Measurements from ENCODE around the gene SYT12. TPM values are rescaled to one million over a fixed set of nuclear protein-coding genes. Genes with fewer than 3 reads are reported as not detected.

The SYT12 gene
- total RNA-seq, 1 experiment from 2014 or later, result 4.3 TPM

DNA sequence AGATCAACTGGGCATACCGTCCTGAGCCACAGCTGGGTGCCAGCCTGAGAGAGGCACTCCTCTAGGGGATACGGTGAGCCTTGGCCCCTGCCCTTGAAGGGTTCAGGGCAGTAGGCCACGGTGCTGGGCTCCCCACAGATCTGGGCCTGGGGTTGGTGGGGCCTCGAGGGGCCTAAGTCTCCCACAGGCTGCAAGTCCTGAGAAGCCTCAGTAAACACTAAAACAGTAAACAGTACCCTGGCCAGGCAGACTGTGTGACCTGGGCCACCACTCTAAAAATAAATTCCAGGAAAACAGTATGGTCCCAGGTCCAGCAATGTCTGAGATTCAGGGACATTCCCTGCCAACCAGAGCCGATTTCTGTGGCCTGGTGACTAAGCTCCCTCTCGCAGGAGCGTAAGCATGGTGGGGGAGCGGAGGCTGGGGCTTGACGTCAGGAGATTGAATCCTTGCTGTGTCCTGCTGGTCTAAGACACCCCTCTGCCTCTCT is 31.5 kb downstream of the SYT12 start:
- no peaks in the 10 kb centered on the region for H3K9me3 ChIP-seq (ENCODE audit: control insufficient read depth in 1 of 2, insufficient read depth in 1 of 2, low read depth in 1 of 2, low read length in 2 of 2)
- peaks cover 24 to 50% of the 10 kb centered on the region in 2 experiments for H3K4me1 ChIP-seq (ENCODE audit: control insufficient read depth in 1 of 2, insufficient read depth in 2 of 2, low read length in 2 of 2)
- 0 out of 2 replicates have a peak overlapping the region, but pooled peaks have one; percentile 89 for H3K9ac ChIP-seq (ENCODE audit: low read length)
- intact Hi-C loops (cut with micrococcal nuclease), result loop anchor here (2.0 to 10.0 kb wide), 2 partner anchors 190 to 262 kb away; no protein-coding TSS in a partner anchor
- no peak for ATAC-seq
- ChIA-PET CTCF (interaction anchor here (1.0 to 3.5 kb wide), 11 partner anchors 8 to 376 kb away, joined by 3 to 16 read pairs (median 4); no protein-coding TSS in a partner anchor), RAD21 (ENCODE audit: low non-redundant PET in 1 of 2, low total read pairs in 2 of 2, uncharacterized antibody in 2 of 2, unreplicated experiment in 2 of 2) (interaction anchor here (0.7 to 1.4 kb wide), 2 partner anchors 19 to 21 kb away, joined by 3 to 4 read pairs; no protein-coding TSS in a partner anchor), POLR2A (interaction anchor here (0.9 to 1.5 kb wide), 3 partner anchors 10 to 184 kb away, joined by 3 to 5 read pairs (median 3); partner anchors contain the start of gene KDM2A)
- peak overlapping the region; percentile 47 for H3K27ac ChIP-seq (ENCODE audit: low read depth, low read length)
- peaks cover 22% of the 10 kb centered on the region for H3K79me2 ChIP-seq (ENCODE audit: insufficient read depth, low read length)
- peak overlapping the region; percentile 99 for H3K4me2 ChIP-seq (ENCODE audit: low read length)
- DNase-seq (ENCODE audit: low read depth, low spot score), result no peak
- BruUV-seq (replicated peaks), result no TSS peak
- H3K9me2 ChIP-seq (ENCODE audit: insufficient read depth), result no peaks in the 10 kb centered on the region
- no peaks in the 10 kb centered on the region for H3K27me3 ChIP-seq (ENCODE audit: insufficient read depth, low read length)
- H2AFZ ChIP-seq (ENCODE audit: low read depth, low read length, poor library complexity, severe bottlenecking), result no peak overlapping the region
- no peaks in the 10 kb centered on the region for H3K36me3 ChIP-seq (ENCODE audit: control insufficient read depth in 1 of 2, insufficient read depth in 2 of 2, low read length in 2 of 2)
- no peak overlapping the region for H3K4me3 ChIP-seq (replicated peaks in 1 of 2; ENCODE audit: low read depth in 1 of 2, low read length in 2 of 2)
- H4K20me1 ChIP-seq (ENCODE audit: insufficient read depth), result no peaks in the 10 kb centered on the region
- TF ChIP-seq RAD21 (IDR thresholded peaks at IDR 0.05; ENCODE audit: low read depth), result no peak
- TF ChIP-seq YY1 (IDR thresholded peaks at IDR 0.05; ENCODE audit: extremely low read depth, insufficient replicate concordance, low read depth, low read length), result no peak
- TF ChIP-seq POLR2AphosphoS5 (IDR thresholded peaks at IDR 0.05; ENCODE audit: low read depth, low read length), result no peak

DNA sequence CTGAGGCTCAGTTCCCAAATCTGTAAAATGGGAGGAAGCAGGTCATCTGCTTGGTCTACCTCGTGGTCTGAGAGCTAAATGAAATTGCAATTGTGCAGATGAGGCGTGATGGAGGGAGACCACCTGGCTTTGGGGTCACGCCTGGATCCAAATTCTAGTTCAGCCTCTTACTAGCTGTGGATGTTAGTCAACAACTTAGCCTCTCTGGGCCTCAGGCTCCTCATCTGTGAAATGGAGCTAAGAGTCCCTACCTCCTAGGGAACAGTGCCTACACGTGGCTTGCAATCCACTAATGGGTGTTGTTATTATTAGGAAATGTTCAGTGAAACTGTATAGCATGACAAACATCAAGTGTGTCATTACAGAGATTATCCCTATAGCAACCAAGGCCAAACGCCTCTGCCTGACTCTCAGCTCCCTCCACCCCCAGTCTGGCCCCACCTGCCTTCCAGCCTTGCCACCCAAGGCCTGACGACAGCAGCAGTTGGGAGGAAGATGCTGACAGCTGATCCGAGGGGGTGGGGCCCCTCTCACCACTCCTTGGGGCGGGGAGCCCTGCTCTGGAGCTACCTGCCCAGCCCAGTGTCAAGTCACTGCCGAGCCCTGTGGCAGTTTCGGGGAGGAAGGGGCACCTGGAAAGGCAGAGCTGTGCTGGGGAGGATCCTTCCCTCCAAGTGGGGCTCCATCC is 32.0 kb downstream of the SYT12 start:
- peak; percentile 21 for ATAC-seq
- Histone ChIP-seq H2AFZ (ENCODE audit: low read depth, low read length, poor library complexity, severe bottlenecking) (no peak overlapping the region), H3K36me3 (ENCODE audit: control insufficient read depth in 1 of 2, insufficient read depth in 2 of 2, low read length in 2 of 2) (no peaks in the 10 kb centered on the region), H3K9ac (ENCODE audit: low read length) (peak overlapping the region; percentile 89), H3K79me2 (ENCODE audit: insufficient read depth, low read length) (peaks cover 27% of the 10 kb centered on the region), H3K27me3 (ENCODE audit: insufficient read depth, low read length) (no peaks in the 10 kb centered on the region), H3K9me3 (ENCODE audit: control insufficient read depth in 1 of 2, insufficient read depth in 1 of 2, low read depth in 1 of 2, low read length in 2 of 2) (no peaks in the 10 kb centered on the region), H3K4me3 (replicated peaks in 1 of 2; ENCODE audit: low read depth in 1 of 2, low read length in 2 of 2) (peak overlapping the region; percentile 77 to 81; a peak in 3 of 4 replicates), H3K4me2 (ENCODE audit: low read length) (peak overlapping the region; percentile 99), H3K9me2 (ENCODE audit: insufficient read depth) (no peaks in the 10 kb centered on the region), H3K4me1 (ENCODE audit: control insufficient read depth in 1 of 2, insufficient read depth in 2 of 2, low read length in 2 of 2) (peaks cover 29 to 56% of the 10 kb centered on the region in 2 experiments), H4K20me1 (ENCODE audit: insufficient read depth) (no peaks in the 10 kb centered on the region), H3K27ac (ENCODE audit: low read depth, low read length) (peak overlapping the region; percentile 82)
- ChIA-PET POLR2A (interaction anchor here (0.9 to 1.8 kb wide), 7 partner anchors 10 to 261 kb away, joined by 3 to 5 read pairs (median 3); partner anchors contain the start of gene KDM2A), RAD21 (ENCODE audit: low non-redundant PET in 1 of 2, low total read pairs in 2 of 2, uncharacterized antibody in 2 of 2, unreplicated experiment in 2 of 2) (interaction anchor here in 1 of 2 experiments (0.7 kb wide), 1 partner anchor 185 kb away, joined by 4 read pairs; no protein-coding TSS in a partner anchor), CTCF (interaction anchor here (0.6 to 3.5 kb wide), 13 partner anchors 14 to 520 kb away, joined by 3 to 16 read pairs (median 4); no protein-coding TSS in a partner anchor)
- no TSS peak for BruUV-seq (replicated peaks)
- intact Hi-C loops (cut with micrococcal nuclease), result loop anchor here (2.0 to 10.0 kb wide), 2 partner anchors 190 to 262 kb away; no protein-coding TSS in a partner anchor
- DNase-seq (ENCODE audit: low read depth, low spot score), result peak; percentile 26
- no peak for TF ChIP-seq TCF7L2 (IDR thresholded peaks at IDR 0.05; ENCODE audit: borderline replicate concordance, extremely low read depth, insufficient read depth, insufficient read length)
- TF ChIP-seq, protein P1, sequence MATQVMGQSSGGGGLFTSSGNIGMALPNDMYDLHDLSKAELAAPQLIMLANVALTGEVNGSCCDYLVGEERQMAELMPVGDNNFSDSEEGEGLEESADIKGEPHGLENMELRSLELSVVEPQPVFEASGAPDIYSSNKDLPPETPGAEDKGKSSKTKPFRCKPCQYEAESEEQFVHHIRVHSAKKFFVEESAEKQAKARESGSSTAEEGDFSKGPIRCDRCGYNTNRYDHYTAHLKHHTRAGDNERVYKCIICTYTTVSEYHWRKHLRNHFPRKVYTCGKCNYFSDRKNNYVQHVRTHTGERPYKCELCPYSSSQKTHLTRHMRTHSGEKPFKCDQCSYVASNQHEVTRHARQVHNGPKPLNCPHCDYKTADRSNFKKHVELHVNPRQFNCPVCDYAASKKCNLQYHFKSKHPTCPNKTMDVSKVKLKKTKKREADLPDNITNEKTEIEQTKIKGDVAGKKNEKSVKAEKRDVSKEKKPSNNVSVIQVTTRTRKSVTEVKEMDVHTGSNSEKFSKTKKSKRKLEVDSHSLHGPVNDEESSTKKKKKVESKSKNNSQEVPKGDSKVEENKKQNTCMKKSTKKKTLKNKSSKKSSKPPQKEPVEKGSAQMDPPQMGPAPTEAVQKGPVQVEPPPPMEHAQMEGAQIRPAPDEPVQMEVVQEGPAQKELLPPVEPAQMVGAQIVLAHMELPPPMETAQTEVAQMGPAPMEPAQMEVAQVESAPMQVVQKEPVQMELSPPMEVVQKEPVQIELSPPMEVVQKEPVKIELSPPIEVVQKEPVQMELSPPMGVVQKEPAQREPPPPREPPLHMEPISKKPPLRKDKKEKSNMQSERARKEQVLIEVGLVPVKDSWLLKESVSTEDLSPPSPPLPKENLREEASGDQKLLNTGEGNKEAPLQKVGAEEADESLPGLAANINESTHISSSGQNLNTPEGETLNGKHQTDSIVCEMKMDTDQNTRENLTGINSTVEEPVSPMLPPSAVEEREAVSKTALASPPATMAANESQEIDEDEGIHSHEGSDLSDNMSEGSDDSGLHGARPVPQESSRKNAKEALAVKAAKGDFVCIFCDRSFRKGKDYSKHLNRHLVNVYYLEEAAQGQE (IDR thresholded peaks at IDR 0.05; ENCODE audit: low read depth), result no peak
- no peak for TF ChIP-seq CEBPB (IDR thresholded peaks at IDR 0.05; ENCODE audit: low read depth)
- TF ChIP-seq POLR2AphosphoS5 (IDR thresholded peaks at IDR 0.05; ENCODE audit: low read depth, low read length), result 0 out of 2 replicates have a peak, but pooled peaks have one; percentile 6
- no peak for TF ChIP-seq ELF1 (IDR thresholded peaks at IDR 0.05; ENCODE audit: borderline replicate concordance, low read depth)
- TF ChIP-seq, protein P2, sequence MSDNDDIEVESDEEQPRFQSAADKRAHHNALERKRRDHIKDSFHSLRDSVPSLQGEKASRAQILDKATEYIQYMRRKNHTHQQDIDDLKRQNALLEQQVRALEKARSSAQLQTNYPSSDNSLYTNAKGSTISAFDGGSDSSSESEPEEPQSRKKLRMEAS (IDR thresholded peaks at IDR 0.05), result no peak
- TF ChIP-seq EZH2phosphoT487 (IDR thresholded peaks at IDR 0.05; ENCODE audit: borderline replicate concordance), result no peak
